ENCODE measurements around the gene PDS5B. TPM values are rescaled to one million over a fixed set of nuclear protein-coding genes. Genes with fewer than 3 reads are reported as not detected.

PDS5B gene
- total RNA-seq, 4 donors from 2014 or later: 34.5 to 68.3 (median 40.7) TPM

DNA sequence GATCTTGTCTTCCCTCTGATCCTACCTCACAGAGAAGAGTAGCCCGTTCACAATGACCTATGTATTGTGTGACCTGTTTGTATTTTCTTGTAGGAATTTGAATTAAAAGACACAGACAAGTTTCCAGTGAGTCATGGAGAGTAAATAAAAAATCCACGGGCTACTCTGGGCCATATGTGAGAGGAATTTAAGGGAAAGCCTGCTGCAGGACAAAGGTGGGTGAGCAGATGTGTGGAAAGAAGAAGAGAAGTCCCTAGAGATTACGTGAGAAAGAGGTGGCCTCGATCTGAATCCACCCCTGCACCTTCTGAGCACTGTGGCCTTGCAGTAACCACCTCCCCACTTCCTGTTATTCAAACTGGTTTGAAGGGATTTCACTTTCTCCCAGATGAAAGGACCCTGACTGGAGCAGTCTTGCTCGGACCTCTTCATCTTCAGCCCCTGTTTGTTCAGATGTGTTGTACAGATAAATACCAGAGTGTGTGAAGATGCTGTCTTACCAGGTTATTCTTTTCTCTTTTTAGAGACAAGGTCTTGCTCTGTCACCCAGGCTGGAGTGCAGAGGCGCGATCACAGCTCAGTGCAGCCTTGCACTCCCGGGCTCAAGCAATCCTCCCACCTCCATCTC lies 205.4 kb downstream of the PDS5B start:
- TF ChIP-seq, protein P1, sequence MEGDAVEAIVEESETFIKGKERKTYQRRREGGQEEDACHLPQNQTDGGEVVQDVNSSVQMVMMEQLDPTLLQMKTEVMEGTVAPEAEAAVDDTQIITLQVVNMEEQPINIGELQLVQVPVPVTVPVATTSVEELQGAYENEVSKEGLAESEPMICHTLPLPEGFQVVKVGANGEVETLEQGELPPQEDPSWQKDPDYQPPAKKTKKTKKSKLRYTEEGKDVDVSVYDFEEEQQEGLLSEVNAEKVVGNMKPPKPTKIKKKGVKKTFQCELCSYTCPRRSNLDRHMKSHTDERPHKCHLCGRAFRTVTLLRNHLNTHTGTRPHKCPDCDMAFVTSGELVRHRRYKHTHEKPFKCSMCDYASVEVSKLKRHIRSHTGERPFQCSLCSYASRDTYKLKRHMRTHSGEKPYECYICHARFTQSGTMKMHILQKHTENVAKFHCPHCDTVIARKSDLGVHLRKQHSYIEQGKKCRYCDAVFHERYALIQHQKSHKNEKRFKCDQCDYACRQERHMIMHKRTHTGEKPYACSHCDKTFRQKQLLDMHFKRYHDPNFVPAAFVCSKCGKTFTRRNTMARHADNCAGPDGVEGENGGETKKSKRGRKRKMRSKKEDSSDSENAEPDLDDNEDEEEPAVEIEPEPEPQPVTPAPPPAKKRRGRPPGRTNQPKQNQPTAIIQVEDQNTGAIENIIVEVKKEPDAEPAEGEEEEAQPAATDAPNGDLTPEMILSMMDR (IDR thresholded peaks at IDR 0.05; ENCODE audit: low read depth): no peak

DNA sequence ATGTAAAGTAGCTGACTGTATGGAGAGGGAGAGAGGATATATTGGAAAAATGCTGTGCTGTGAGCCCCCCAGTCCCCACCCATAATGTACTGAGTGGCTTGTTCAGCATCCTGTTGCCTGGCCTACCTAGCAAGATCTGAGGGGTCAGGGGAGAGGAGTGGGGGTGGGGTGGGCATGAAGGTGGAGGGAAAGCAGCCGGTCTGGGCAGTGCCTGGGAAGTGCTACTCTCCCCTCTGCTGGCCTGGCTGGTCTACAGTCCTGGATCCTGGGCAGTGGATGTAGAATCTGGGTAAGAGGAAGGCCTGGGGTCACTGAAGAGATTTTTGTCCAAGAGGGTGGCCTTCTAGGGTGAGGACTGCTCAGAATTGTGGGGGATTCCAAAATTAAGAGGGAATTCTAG lies 210.5 kb downstream of the PDS5B start:
- TF ChIP-seq, protein P1 (IDR thresholded peaks at IDR 0.05; ENCODE audit: low read depth): no peak

DNA sequence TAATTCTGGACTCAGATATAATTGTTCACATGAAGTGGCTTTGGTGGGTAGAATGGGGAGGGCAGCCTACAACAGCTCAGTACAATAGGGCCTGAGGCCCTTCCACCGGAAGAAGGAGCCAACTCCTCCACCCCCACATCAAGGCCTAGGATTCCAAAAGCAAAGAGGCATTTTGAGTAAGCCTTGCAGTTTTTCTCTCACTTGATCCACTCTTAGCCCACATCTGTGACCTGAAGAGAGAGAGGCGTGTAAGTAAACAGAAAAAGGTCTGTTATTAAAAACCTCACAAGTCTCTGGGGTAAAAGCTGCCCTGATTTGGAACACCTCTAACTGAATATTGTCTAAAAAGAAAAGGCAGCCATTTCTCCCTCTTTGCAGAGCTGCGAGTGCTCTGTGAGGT lies 215.9 kb downstream of the PDS5B start:
- TF ChIP-seq, protein P1 (IDR thresholded peaks at IDR 0.05; ENCODE audit: low read depth): no peak

DNA sequence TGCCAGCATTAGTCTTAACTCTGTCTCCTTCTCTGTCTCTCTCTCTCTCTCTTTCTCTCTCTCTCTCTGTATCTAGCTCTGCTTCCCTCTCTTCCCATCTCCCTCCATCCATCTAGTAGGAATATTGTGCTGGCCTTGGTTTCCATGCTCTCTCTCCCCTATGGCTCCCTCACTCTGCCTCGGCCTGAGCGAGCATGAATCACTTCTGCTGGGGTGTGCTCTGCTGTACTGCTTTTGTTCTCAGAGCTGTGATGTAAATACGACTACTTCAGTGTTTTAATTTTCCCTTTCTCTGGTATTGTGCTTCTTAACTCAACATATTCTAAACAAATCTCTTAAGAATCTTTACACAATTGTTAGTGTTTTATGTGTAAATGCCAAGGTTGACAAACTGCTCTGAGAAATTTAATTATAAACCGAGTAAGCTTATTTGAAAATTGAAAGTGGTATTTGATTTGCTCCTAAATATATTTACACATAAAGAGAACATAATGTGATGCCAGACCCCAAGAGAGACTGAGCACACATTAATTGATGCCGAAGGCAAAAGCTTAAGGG lies 218.5 kb downstream of the PDS5B start:
- TF ChIP-seq, protein P1 (IDR thresholded peaks at IDR 0.05; ENCODE audit: low read depth): no peak

DNA sequence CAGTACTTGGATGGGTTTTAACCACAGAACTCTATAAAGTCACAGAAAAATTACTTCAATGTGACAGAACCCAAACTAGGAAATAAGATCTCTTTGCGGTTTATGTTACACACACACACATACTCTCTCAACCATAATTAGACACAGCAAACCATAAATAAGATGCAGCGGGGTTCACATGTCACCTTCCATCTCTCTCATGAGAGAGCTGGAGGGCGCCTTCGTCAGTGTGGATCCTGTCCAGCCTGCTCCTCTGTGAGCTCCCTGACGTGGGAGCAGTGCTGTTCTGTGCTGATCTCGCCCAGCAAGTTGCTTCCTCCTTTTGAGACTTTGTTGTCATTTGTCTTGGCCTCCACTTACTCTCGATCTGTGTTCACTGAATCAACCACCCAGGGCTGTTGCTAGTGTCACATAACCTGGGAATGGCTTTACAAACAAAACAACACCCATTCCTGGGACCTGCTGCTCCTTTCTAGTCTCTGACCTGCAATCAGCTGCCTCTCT lies 225.1 kb downstream of the PDS5B start:
- TF ChIP-seq, protein P1 (IDR thresholded peaks at IDR 0.05; ENCODE audit: low read depth): no peak

DNA sequence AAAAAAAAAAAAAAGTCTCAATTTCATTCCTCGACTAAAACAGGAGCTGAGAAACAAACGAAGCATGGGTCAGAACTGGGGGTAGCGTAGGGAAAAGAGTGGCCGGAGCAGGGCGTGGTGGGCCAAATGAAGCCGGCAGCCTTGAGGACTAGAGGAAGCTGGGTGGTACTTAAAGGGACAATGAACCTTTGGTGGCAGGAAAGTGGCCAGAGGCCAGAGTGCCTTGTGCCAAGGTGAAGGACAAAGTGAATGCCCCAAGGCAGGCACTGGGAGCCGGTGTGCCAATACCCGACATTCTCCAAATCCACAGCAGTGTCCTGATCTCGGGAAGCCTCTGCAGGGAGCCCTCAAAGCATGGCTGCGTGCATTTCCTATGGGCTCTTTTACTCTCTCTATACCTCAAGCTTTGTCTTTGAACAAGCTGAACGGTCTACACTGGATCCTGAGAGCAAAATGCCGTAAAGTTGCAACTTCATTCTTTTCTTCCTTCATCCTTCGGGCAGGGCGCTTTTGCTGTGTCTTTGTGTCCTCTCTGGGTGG lies 235.0 kb downstream of the PDS5B start:
- TF ChIP-seq, protein P1 (IDR thresholded peaks at IDR 0.05; ENCODE audit: low read depth): no peak

DNA sequence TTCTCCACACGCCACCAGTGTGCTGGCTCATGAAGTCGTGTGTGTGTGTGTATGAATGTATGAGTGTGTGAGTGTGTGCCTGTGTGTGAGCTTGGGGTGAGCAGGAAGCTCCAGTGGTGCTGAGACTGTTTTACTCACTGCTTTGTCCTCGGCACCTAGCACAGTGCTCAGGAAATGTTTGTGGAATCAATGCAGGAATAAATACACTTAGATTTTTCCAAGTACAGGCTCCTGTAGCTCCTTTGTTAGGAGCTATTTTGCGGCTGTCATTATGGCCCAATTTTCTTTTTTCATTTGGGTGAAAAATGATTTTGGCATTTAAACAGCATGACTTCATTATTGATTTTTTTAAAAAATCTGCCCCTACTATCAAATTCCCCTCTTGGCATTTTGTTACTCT lies 236.5 kb downstream of the PDS5B start:
- TF ChIP-seq, protein P1 (IDR thresholded peaks at IDR 0.05; ENCODE audit: low read depth): no peak
